GM23338 (cell line): ENCODE data around the gene PANK4.

Experiments used
- CTCF ChIP-seq, 2 experiments: fragments of 200-600 bp in 1 of 2; sonication (generic) in 1 of 2; conservative IDR thresholded peaks; 2 replicates each; pipeline versions ENCODE4 v1.5.1 to v1.6.1; 2016 to 2017; ENCODE audit warnings: antibody characterized with exemption in 2 of 2, low read depth in 2 of 2, mild to moderate bottlenecking in 2 of 2, moderate library complexity in 1 of 2
- EZH2 ChIP-seq: fragments of 200-600 bp; sonication (generic); IDR thresholded peaks from one replicate; pipeline ENCODE4 v1.8.0; 2017; ENCODE audit warnings: antibody characterized with exemption, mild to moderate bottlenecking, low read depth; ENCODE audit not compliant: unreplicated experiment
- EZH2phosphoT487 ChIP-seq: fragments of 200-600 bp; sonication (generic); IDR thresholded peaks from one replicate; pipeline ENCODE4 v1.8.1; 2018; ENCODE audit warnings: antibody characterized with exemption; ENCODE audit not compliant: unreplicated experiment
- REST ChIP-seq: IDR thresholded peaks from one replicate; pipeline ENCODE4 v1.6.1; 2018; ENCODE audit warnings: antibody characterized with exemption; ENCODE audit not compliant: unreplicated experiment

- TF ChIP-seq EZH2phosphoT487 (no peak), EZH2 (no peak), CTCF (conservative IDR thresholded peaks at IDR 0.05; ENCODE audit: low read depth in 2 of 2) (no peak), REST (peak; percentile 33)
These were observed 59.3 kb downstream of the PANK4 start for GRCh38 chr1:2466958-2467554.
